GM13976 (cell line): Measurements from ENCODE around the gene FAM221B.
A peak's percentile ranks its signal among the peaks of the same experiment; 100 is the strongest.

ENCODE experiments used
- DNase-seq: peaks from one replicate; pipeline ENCODE4 v3.0.0; 2012; ENCODE audit warnings: low spot score
- in situ Hi-C: fragments of 300-500 bp; cut with MboI; formaldehyde crosslinking; loops from one replicate; pipeline ENCODE4 v1.12.0; 2022; ENCODE audit warnings: low sequenced_read_pairs, mixed read lengths, inconsistent platforms; ENCODE audit not compliant: unreplicated experiment
- TF ChIP-seq, protein P1 (sequence below): IDR thresholded peaks from 2 replicates; pipeline ENCODE4 v1.5.1; 2012; ENCODE audit warnings: borderline replicate concordance, mild to moderate bottlenecking; ENCODE audit not compliant: insufficient read depth; ENCODE audit errors: extremely low read depth, missing control alignments, control extremely low read depth

FAM221B gene

DNA sequence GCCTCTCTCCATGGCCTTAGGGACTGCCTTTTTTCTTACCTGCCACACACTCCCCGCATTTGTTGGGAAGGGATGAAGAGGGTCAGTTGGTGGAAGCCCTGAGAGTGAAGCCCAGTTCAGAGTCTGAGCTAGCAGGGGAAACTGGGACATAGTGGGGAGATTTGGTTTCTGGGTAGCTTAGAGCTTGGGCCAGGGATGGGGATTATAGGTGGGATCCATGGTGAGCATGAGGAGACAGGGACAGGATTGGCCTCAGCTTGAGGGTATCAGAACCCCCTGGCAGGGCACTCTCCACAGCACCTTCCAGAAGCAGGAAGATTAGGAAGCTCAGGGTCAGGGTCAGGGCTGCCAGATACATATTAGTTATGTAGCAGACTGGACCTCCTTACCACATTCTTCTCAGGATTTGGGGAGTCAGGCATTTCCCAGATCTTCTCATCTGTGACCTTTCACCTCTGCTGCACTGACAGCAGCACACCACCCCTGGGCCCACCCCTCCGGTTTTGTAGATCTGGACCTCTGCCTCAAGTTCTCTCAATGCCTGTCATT is 23.8 kb upstream of the FAM221B start:
- in situ Hi-C loops = no loop called here
- TF ChIP-seq, protein P1, sequence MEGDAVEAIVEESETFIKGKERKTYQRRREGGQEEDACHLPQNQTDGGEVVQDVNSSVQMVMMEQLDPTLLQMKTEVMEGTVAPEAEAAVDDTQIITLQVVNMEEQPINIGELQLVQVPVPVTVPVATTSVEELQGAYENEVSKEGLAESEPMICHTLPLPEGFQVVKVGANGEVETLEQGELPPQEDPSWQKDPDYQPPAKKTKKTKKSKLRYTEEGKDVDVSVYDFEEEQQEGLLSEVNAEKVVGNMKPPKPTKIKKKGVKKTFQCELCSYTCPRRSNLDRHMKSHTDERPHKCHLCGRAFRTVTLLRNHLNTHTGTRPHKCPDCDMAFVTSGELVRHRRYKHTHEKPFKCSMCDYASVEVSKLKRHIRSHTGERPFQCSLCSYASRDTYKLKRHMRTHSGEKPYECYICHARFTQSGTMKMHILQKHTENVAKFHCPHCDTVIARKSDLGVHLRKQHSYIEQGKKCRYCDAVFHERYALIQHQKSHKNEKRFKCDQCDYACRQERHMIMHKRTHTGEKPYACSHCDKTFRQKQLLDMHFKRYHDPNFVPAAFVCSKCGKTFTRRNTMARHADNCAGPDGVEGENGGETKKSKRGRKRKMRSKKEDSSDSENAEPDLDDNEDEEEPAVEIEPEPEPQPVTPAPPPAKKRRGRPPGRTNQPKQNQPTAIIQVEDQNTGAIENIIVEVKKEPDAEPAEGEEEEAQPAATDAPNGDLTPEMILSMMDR = no peak
- DNase-seq = no peak

DNA sequence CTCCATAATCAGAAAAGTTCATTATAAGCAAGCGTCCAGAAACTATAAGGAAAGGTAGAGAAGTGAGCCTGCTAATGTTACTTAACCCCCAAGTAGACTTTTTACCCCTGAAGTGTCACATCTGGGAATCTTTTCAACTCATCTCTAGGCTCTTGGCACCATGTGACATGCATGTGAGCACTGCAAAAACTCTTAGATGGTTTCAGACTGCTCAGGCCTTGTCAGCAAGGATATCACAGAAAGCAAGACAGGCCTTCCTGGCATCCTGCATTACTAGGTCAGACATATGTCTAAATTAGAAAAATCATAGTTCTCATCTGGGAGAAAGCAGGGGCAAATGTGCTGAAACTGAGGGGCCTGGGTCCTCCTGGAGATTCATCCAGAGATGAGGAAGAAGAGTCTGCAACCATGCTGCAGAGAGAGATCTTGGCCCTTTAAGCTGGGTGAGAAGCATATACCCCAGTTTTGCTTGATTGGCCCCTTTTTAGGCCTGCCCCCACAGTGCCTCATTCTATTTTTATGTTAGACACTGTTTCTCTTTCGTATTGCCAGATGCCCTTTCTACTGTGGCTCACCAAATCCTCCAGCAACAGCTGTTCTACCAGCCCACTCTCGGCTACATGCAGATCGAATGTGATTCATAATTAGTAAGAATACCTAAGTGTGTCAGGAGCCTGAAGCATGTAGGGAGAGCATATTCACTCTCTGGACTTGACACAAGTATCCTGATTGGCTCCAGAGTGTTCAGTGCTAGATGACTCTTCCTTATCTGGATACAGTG is 19.4 kb upstream of the FAM221B start:
- TF ChIP-seq, protein P1 = no peak
- DNase-seq = peak; percentile 79
- in situ Hi-C loops = no loop called here

DNA sequence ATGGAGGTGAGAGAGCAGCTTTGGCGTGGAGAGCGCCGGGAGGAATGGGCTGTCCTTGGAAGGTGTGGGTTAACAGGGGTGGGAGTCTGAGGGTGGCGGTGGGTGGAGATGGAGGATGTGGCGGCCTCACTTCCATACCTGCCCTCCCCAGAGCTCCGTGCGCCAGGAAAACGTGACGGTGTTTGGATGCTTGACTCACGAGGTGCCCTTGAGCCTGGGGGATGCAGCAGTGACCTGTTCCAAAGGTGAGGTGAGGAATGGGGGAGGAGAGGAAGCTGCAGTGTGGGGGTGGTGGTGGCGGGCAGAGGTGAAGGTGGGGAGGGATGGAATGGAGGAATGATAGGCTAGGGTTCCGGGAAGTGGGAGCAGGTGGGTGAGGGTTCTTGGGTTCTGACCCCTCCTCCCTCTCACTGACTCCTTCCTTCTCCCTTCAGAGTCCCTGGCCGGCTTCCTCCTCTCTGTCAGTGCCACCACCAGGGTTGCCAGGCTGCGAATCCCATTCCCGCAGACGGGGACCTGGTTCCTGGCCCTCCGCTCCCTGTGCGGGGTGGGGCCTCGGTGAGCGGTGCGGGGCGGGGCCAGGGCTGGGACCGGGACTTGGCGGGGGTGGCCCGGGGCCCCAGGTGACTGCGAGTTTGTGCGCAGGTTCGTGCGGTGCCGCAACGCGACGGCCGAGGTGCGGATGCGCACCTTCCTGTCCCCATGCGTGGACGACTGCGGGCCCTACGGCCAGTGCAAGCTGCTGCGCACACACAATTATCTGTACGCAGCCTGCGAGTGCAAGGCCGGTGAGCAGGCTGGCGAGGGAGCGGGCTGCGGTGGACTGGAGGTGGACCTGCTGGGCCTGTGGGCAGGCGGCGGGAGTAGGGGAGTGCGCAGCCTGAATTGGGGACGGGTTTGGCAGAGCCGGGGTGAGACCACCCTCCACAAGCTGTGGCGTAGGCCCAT is 17.6 kb upstream of the FAM221B start:
- no peak for DNase-seq
- in situ Hi-C loops = no loop called here
- TF ChIP-seq, protein P1 = no peak

DNA sequence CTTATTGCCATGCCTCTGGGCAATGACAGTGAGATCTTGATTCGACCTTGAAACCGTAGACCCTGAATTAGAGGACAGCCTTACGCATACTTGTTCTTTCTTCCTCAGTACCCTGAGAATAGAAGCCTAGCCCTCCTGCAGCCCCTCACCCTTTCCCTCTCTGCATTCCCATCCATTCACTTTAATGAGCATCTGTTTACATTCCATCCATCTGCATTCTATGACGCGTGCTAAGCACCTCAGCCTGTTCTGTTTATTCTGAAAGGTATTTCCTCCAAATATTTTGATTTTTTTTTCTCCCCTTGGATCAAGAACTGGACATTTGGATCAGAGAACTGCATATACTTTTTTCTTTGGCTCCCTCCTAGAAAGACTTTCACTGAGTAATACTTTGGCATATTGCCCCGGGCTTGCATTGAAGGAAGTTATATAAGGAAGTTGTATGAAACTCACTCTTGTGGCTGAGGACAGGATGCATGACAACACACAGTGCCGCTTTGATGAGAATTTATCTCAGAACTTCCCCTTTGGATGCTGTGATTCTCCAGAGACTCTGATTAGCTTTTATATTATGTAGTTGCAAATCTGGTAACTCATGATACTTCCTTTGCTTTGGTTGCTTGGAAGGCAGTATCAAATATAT is 16.2 kb upstream of the FAM221B start:
- DNase-seq = peak; percentile 49

DNA sequence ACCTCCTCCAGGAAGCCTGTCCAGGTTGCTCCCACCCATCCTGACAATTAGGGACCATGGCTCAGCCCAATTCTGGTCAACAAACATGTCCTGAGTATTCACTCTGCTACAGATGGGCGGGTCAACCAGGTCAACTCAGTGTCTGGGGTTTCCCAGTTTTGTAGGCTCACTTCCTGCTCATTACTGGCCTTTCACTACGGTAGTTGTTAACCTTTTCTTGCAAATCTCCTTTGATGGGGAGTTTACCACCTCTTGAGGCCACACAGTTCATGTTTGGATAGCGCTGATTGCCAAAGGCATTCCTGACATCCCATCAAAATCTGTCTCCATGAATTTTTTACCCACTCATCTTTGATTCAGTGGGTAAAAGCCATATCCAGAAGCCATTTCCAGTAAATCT is 14.3 kb upstream of the FAM221B start:
- TF ChIP-seq, protein P1 = no peak
- DNase-seq = peak; percentile 82
- in situ Hi-C loops = no loop called here

More for the DNA sequence above, 16.2 kb upstream of the FAM221B start:
- TF ChIP-seq, protein P1 = no peak
- in situ Hi-C loops = no loop called here
